Coronary artery (tissue), 2 donors: Measurements from ENCODE around the gene TBKBP1.

ENCODE experiments used
- DNase-seq: peaks from one replicate; pipeline ENCODE4 v3.0.0-alpha.2; 2017; ENCODE audit warnings: low spot score
- H3K27ac ChIP-seq, 2 donors: fragments of 200-600 bp; sonication (generic); one replicate each; pipeline ENCODE4 v1.5.1; 2016 to 2019
- H3K4me3 ChIP-seq: fragments of 200-600 bp; sonication (generic); 2 replicates; pipeline ENCODE4 v1.5.1; 2016; ENCODE audit warnings: mild to moderate bottlenecking, moderate library complexity
- TF ChIP-seq, protein P1 (sequence below): fragments of 200-600 bp; sonication (generic); IDR thresholded peaks from one replicate; pipeline ENCODE4 v1.5.1; 2019; ENCODE audit warnings: antibody characterized with exemption

The TBKBP1 gene

DNA sequence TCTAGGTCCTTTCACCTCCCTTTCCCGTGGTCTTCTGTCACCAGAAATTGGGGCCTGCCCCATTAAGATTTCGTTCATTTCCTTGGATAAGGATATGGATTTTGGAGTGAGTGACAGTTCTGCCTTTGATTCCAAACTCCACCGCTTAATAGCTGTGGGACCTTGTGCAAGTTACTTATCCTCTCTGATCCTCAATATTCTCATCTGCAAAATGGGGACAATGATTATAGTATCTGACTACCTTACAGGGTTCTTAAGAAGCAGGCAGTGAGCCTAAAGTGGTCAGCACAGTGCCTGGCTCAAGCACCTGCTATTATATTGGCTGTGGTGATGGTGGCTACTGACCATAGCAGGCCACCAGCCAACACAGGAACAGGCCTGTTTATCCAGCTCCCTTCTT lies 15.6 kb downstream of the TBKBP1 start:
- no peak for DNase-seq
- Histone ChIP-seq H3K4me3 (no peak overlapping the region), H3K27ac (no peak overlapping the region)
- TF ChIP-seq, protein P1, sequence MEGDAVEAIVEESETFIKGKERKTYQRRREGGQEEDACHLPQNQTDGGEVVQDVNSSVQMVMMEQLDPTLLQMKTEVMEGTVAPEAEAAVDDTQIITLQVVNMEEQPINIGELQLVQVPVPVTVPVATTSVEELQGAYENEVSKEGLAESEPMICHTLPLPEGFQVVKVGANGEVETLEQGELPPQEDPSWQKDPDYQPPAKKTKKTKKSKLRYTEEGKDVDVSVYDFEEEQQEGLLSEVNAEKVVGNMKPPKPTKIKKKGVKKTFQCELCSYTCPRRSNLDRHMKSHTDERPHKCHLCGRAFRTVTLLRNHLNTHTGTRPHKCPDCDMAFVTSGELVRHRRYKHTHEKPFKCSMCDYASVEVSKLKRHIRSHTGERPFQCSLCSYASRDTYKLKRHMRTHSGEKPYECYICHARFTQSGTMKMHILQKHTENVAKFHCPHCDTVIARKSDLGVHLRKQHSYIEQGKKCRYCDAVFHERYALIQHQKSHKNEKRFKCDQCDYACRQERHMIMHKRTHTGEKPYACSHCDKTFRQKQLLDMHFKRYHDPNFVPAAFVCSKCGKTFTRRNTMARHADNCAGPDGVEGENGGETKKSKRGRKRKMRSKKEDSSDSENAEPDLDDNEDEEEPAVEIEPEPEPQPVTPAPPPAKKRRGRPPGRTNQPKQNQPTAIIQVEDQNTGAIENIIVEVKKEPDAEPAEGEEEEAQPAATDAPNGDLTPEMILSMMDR: no peak

- H3K4me3 ChIP-seq: no peak overlapping the region
- H3K27ac ChIP-seq: no peak overlapping the region
- no peak for DNase-seq
- TF ChIP-seq, protein P1: no peak
These were observed 17.6 kb downstream of the TBKBP1 start for GRCh38 chr17:47711366-47712099.

GRCh38 chr17:47712330-47713023 lies 18.5 kb downstream of the TBKBP1 start:
- Histone ChIP-seq H3K4me3 (no peak overlapping the region), H3K27ac (no peak overlapping the region)
- TF ChIP-seq, protein P1: no peak
- DNase-seq: no peak

GRCh38 chr17:47713980-47714700 lies 20.2 kb downstream of the TBKBP1 start:
- Histone ChIP-seq H3K4me3 (no peak overlapping the region), H3K27ac (no peak overlapping the region)
- TF ChIP-seq, protein P1: no peak
- DNase-seq: no peak

DNA sequence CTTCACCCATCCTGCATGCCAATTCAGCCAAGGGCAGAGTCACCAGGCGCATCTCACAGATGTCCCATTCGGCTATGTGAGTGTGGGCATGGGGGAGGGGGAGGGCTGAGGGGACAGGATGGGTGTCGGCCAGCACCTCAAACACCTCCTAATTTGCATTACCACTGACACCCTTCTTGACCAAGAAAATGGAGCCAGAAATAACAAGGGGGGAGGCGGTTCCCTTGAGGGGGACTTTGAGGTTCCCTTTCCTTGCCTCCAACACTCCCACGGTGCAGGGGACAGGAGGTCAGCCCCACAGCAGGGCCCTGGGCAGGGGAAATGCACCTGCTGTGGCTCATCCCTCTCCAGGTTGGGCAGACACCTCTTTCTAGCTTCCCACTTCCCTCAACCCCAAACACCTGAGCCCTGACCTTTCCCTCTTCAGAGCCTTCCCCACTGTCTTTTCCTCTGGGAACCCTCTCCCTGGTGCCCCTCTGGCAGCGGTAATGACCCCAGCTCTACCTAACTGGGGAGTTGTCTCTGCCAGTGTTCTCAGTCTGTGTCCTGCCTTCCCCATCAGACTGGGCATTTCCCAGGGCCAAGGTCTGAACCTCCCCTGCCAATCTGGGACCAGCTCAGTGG lies 20.9 kb downstream of the TBKBP1 start:
- no peak for DNase-seq
- TF ChIP-seq, protein P1: no peak
- no peak overlapping the region for H3K27ac ChIP-seq
- no peak overlapping the region for H3K4me3 ChIP-seq

GRCh38 chr17:47715669-47716325 lies 21.8 kb downstream of the TBKBP1 start:
- TF ChIP-seq, protein P1: no peak
- Histone ChIP-seq H3K27ac (no peak overlapping the region), H3K4me3 (no peak overlapping the region)
- no peak for DNase-seq
